Loucy (cell line): ENCODE data around the gene EIF1.
A peak's percentile ranks its signal among the peaks of the same experiment; 100 is the strongest.

Experiments
- EZH2phosphoT487 ChIP-seq: fragments of 200-600 bp; IDR thresholded peaks from 2 replicates; pipeline ENCODE4 v1.6.1; 2018; ENCODE audit warnings: antibody characterized with exemption, mild to moderate bottlenecking, moderate library complexity, borderline replicate concordance
- TF ChIP-seq, protein P1 (sequence below): fragments of 200-600 bp; sonication (generic); conservative IDR thresholded peaks from 2 replicates; pipeline ENCODE4 v1.5.1; 2014; ENCODE audit warnings: mild to moderate bottlenecking, antibody characterized with exemption, low read length

- TF ChIP-seq, protein P1, sequence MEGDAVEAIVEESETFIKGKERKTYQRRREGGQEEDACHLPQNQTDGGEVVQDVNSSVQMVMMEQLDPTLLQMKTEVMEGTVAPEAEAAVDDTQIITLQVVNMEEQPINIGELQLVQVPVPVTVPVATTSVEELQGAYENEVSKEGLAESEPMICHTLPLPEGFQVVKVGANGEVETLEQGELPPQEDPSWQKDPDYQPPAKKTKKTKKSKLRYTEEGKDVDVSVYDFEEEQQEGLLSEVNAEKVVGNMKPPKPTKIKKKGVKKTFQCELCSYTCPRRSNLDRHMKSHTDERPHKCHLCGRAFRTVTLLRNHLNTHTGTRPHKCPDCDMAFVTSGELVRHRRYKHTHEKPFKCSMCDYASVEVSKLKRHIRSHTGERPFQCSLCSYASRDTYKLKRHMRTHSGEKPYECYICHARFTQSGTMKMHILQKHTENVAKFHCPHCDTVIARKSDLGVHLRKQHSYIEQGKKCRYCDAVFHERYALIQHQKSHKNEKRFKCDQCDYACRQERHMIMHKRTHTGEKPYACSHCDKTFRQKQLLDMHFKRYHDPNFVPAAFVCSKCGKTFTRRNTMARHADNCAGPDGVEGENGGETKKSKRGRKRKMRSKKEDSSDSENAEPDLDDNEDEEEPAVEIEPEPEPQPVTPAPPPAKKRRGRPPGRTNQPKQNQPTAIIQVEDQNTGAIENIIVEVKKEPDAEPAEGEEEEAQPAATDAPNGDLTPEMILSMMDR, result peak; percentile 90
- no peak for TF ChIP-seq EZH2phosphoT487
Measured at GRCh38 chr17:41666708-41667279, 21.9 kb upstream of the EIF1 start.
